Fibroblast of skin of left biceps (primary cell): ENCODE results near the gene ITGB6.

ENCODE experiments used
- DNase-seq, 2 experiments: peaks; one replicate each; pipeline ENCODE4 v3.0.0-alpha.2; 2013; ENCODE audit warnings: low read depth in 2 of 2

ITGB6 gene

DNA sequence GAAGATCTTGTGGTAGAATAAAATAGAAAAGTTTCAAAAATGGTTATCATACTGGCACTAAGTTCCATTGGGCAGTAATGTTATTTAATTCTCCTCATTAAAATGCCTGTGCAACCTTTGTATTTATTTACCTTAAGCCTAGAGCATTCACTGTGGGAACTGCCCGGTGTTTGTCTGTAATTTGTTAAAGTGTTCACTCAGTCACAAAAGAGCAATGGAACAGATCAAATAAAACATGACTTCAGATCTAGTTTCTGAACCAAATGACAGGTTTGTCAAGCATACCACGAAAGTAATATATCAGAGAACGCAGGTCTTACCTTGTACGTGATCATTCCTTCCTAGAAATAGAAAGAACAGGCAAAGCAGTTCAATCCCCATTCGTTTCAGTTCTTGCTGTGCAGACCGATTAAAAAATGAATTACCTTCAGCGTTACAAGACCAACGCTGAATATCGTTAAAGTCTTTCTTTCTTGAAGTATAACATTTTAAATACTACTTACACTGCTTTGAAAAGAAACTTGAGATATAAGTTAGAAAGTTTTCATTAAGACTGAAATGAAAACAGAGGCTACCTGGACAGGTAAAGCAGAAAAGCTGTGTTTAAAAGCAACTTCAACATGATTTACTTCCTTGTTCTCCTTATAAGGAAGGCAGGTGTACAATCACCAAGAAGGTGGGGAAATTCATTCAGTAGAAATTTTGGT, at the start of gene ITGB6:
ITGB6 (minus strand) TSS at position 590 of the 707 bp plus-strand sequence; CDS start at position 381, 209 bp downstream.
- no peak for DNase-seq

DNA sequence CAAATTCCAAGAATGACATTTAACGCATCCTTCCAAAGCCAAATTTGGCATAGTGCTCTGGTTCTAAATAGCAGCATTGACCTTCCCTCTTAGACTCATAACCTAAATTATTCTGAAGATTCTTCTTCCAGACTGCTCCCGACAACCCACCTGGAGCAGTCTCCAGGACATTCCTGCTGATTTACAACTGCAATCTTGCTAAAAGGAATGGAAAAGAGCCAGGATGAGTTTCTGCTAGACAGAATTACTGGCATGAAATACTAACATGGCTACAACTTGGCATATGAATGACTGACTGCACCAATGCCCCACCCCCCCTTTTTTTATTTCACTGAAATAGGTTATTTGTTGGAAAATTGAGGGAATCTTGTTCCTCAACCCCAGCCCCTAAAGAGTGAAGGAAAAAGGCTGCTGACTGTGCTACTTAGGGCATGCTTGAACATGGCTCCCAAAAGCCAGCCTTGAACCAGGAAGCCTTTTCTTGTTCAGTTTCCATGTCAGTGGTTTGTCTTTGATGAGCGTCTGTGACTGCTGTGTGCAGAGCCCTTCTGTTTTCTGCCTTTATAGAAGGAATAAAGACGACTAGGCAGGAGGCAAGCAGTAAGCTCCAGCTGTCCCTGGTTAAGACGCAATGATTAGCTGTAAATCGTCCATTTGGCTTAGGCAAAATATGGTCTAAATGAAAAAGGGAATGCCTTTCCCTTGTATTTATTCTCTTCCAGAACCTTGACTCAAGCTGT, 47.4 kb upstream of the ITGB6 start:
- no peak for DNase-seq

- no peak for DNase-seq
Measured at GRCh38 chr2:160246356-160246755, 46.3 kb upstream of the ITGB6 start.

DNA sequence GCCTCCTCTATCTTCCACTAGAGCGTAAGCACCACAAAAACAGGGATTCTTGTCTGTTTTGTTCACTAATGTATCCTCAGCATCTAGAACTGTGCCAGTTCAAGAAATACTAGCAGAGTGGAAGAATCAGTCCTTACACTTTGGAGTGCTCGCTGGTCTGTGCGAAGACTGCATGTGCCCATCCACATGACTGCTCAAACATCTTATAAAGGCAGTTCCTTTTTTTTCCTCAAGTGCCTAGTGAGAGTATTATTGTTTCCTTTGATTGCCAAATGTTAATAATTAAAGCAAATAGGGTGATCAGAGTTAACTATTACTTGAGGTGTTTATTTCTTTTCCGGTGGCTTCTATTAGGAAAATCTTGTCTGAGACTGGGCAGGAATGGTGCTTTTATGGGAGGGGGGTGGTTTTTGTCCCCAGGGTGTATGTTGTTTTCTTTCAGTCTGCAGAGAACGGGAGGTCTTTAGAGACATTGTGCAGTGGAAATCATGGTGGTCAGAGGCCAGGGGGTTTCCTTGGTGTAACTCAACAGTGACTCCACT, 45.6 kb upstream of the ITGB6 start:
- DNase-seq, result no peak

- DNase-seq, result no peak
Measured at GRCh38 chr2:160242893-160243564, 43.0 kb upstream of the ITGB6 start.

DNA sequence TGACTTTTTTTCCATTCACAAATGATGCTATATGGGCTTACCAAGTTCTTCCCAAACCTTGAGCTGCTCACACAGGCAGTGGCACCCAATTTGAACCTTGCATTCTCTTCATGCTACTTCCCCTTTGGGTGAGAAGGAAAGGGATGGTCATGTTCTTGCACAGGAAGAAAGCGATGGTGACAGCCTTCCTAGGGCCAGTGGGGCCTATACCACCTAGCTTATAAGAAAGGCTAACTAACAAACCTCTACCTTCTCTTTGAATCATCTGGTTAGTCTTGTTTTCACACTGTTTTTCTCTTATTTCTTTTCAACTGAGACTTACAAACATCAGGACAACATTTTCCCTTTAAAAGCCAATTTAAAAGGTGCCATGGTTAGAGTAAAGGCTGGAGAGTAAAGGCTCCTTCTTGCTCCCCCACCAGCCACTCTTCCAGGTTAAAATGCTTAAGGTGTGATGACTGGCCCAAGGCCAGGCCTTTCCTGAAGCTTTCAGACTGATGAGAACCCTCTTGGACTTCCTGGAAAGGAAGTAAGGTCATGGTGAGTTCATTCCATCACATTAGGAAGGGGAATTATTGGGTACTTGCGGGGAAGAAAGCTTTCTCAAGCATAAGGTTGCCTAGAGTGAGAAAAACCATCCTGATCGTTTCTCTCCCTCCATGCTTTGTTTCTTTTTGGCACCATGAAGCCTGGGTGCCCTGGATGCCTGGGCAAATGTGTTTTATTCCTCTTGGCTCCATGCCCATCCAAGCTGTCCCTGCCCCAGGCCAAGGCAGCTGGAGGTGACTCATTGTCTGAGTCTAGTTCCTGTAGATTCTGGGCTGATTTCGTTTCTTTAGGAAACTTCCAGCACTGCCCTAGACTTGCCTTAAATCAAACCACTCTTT, 41.4 kb upstream of the ITGB6 start:
- DNase-seq, result no peak

DNA sequence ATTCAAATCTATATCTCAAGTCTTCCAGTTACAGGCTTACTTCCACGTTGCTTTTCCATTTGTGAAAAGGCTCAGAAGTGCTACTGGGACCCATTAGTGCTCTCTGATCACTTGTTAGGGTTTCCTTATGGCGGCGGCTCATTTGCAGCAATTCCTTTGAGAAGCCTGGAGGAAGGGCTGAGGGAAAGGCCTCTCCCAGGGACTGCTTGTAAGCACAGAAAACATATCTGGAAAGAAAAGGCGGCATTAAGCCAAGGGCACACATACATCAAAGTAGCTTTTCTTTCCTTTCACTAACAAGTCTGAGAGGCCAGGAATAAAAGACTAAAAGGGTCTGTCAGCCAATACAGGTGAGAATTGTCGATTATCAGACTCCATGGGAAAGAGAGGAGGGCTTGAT, 39.4 kb upstream of the ITGB6 start:
- DNase-seq, result no peak

GRCh38 chr2:160238392-160238791, 38.3 kb upstream of the ITGB6 start:
- DNase-seq, result no peak

DNA sequence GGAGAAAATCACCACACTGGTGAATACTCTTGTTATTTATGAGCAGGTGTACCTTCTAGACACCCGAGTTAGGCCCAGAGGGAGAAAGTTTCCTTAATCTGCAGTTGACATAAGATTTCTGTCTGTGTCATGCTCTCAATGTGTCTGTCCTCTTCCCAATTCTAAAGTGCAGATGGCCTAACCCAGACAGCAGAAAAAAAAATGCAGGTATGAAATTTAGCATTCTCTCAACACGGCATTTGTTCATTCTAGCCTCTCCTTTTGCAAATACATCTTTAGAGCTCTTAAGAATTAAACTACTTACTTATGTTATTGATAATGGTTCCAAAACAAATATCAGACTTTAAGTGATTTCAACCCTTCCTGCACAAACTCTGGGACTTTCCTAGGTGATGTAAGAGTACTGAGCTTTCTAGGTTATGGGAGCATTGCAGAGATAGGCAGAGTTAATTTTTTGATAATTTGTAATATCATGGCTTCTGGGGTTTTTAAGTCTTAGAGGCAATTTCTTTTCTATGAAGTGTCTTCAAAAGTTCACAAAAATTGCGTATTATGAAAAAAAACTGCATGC, 32.9 kb upstream of the ITGB6 start:
- no peak for DNase-seq

GRCh38 chr2:160229591-160229990, 29.5 kb upstream of the ITGB6 start:
- no peak for DNase-seq

- peak; percentile 47 to 57 for DNase-seq
Measured at GRCh38 chr2:160228141-160228917, 28.3 kb upstream of the ITGB6 start.

GRCh38 chr2:160227293-160227915, 27.3 kb upstream of the ITGB6 start:
- DNase-seq, result no peak

- DNase-seq, result no peak
Measured at GRCh38 chr2:160226367-160226766, 26.3 kb upstream of the ITGB6 start.

GRCh38 chr2:160225722-160226121, 25.6 kb upstream of the ITGB6 start:
- DNase-seq, result no peak

- DNase-seq, result no peak
Measured at GRCh38 chr2:160224507-160224906, 24.4 kb upstream of the ITGB6 start.

DNA sequence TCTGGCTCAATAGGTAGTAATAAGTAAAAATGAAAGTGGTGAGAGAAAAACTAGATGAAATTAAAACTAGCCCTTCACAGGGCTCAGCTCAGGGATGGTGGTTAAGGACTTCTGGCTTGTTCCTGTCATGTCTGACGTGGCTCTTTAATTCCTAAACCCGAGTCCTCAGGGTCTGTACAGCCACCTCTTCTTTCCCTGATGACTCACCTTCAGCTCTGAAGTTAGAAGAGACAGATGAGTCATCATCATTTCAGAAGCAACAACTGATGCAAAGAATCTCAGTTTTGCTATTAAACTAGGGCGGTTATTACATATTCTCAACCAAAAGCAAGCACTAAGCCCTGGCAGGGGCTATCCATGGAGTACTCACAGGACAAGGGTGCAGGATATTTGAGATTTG, 24.0 kb upstream of the ITGB6 start:
- peak; percentile 84 for DNase-seq

GRCh38 chr2:160223560-160223959, 23.5 kb upstream of the ITGB6 start:
- DNase-seq, result no peak

DNA sequence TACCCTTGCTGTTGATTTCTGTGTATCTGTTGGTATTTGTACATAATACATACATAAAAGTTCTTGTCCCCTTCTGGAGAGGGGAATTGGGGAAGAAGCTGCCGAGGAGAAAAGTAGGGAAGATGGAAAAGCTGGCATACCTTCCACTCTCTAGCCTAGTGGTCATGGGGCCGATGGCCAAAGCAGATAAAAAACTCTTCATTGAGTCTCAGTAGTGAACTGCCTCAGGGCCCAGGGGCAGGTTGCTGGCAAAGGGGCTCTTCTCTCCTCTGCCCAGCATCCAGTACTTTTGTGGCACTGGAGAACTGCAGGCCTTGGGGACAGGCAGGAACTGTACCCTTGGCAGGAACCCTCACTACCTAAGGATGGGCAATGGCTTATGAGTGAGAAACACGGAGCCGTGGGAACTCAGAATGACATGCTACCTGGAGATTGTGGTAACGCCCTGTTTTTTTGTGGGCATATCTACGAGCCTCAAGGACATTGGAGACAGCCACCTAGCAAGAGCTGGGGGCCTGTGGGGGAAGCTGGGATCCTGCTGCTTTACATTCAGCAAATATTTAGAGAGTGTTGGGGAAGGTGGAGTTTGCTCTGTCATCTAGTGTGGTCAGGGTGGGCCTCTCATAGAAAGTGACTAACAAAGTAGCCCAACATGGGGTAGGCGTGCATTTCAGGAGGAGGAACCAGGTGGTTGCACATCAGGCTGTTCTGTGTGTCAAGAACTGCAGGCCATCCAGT, 22.6 kb upstream of the ITGB6 start:
- no peak for DNase-seq
